SK-N-MC (cell line): Measurements from ENCODE around the gene EPX.
A peak's percentile ranks its signal among the peaks of the same experiment; 100 is the strongest.

ENCODE experiments used
- DNase-seq: peaks from one replicate; pipeline ENCODE4 v3.0.0-alpha.2; 2011; ENCODE audit warnings: low read depth, low spot score
- H3K27ac ChIP-seq: fragments of 200-600 bp; sonication (generic); 2 replicates; pipeline ENCODE4 v1.5.1; 2016; ENCODE audit warnings: mixed run types
- H3K36me3 ChIP-seq: fragments of 200-600 bp; sonication (generic); 2 replicates; pipeline ENCODE4 v1.6.1; 2017; ENCODE audit warnings: antibody characterized with exemption, low read length, mixed read lengths; ENCODE audit not compliant: insufficient read depth
- H3K4me3 ChIP-seq: fragments of 200-600 bp; sonication (generic); 2 replicates; pipeline ENCODE4 v1.5.1; 2016
- H3K9ac ChIP-seq: fragments of 200-600 bp; sonication (generic); 2 replicates; pipeline ENCODE4 v1.8.0; 2017; ENCODE audit warnings: mixed run types, mixed read lengths; ENCODE audit not compliant: insufficient read length
- H3K9me3 ChIP-seq: fragments of 200-600 bp; sonication (generic); 2 replicates; pipeline ENCODE4 v1.6.1; 2017; ENCODE audit warnings: low read depth, mild to moderate bottlenecking, antibody characterized with exemption, low read length, moderate library complexity, mixed read lengths
- EZH2 ChIP-seq: fragments of 200-600 bp; sonication (generic); IDR thresholded peaks from one replicate; pipeline ENCODE4 v1.6.1; 2017; ENCODE audit warnings: antibody characterized with exemption
- FOXP2 ChIP-seq: optimal IDR thresholded peaks from 2 replicates; pipeline ENCODE3; 2011; ENCODE audit warnings: mild to moderate bottlenecking, moderate library complexity; ENCODE audit not compliant: insufficient read depth; ENCODE audit errors: extremely low read length, control extremely low read depth
- POLR2AphosphoS5 ChIP-seq: IDR thresholded peaks from 2 replicates; pipeline ENCODE4 v1.6.1; 2012; ENCODE audit warnings: mild to moderate bottlenecking, low read depth, low read length, borderline replicate concordance

The EPX gene

DNA sequence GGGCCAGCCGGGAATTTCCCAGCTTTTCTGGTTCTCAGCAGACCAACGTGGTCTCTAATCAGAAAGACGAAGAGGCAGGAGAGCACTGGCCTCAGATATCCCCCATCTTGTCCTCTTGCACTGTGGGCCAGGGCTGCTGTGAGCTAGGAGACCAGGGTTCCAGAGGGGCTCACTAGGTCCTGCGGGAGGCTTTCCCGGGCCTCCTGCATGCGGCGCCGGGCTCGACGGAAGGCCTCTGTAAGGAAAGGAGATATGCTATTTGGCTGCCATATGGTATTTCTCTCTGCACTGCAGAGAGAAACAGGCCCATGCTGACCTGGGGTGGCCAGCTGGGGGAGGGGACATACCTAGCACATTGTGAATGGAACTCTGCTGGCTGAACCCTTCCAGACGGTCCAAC lies 13.4 kb downstream of the EPX start:
- Histone ChIP-seq H3K27ac (no peak overlapping the region), H3K36me3 (peaks cover 3% of the 10 kb centered on the region; the same call in 1 of the 2 replicates), H3K9me3 (no peaks in the 10 kb centered on the region), H3K9ac (no peak overlapping the region), H3K4me3 (no peak overlapping the region)
- DNase-seq: no peak
- TF ChIP-seq FOXP2 (no peak), POLR2AphosphoS5 (no peak), EZH2 (no peak)

DNA sequence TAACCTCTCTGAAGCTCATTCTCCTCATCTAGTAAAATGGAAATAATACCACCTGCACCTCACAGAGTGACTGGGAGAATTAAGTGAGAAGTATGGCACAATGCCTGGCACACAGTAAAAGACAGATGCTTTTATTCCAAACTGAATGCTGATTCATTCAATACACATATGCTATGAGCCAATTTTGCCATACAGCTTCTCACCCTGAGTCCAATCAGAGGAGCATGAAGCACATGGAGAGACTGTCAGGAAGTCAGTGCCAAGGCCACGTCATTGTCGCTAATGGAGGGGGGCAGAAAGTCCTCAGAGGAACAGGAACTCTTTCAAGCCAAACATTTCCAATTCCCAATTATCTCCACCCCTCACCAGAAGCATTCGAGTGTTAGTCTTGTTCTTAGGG lies 14.9 kb downstream of the EPX start:
- Histone ChIP-seq H3K36me3 (peaks cover 3% of the 10 kb centered on the region; the same call in 1 of the 2 replicates), H3K9me3 (no peaks in the 10 kb centered on the region), H3K9ac (no peak overlapping the region), H3K4me3 (no peak overlapping the region), H3K27ac (no peak overlapping the region)
- no peak for TF ChIP-seq EZH2
- no peak for TF ChIP-seq POLR2AphosphoS5
- no peak for TF ChIP-seq FOXP2
- DNase-seq: no peak

DNA sequence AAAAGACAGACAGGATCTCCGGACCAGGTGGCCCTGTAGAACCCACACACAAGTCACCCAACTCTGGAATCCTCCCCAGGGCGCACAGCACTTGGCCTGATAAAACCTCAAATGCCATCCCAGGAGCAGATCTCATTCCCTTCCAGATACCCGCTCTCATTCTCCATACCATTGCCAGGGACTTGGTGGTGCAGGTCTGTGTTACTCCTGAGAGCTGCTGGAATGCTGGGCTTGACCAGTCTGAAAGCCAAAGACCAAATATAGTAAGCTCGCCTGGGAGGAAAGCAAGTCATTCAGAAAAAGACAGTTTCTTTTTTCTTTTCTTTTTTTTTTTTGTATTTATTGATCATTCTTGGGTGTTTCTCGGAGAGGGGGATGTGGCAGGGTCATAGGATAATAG lies 15.8 kb downstream of the EPX start:
- H3K4me3 ChIP-seq: no peak overlapping the region
- peaks cover 3% of the 10 kb centered on the region; the same call in 1 of the 2 replicates for H3K36me3 ChIP-seq
- TF ChIP-seq POLR2AphosphoS5 (no peak), FOXP2 (no peak), EZH2 (no peak)
- no peak overlapping the region for H3K27ac ChIP-seq
- DNase-seq: no peak
- no peak overlapping the region for H3K9ac ChIP-seq
- no peaks in the 10 kb centered on the region for H3K9me3 ChIP-seq

DNA sequence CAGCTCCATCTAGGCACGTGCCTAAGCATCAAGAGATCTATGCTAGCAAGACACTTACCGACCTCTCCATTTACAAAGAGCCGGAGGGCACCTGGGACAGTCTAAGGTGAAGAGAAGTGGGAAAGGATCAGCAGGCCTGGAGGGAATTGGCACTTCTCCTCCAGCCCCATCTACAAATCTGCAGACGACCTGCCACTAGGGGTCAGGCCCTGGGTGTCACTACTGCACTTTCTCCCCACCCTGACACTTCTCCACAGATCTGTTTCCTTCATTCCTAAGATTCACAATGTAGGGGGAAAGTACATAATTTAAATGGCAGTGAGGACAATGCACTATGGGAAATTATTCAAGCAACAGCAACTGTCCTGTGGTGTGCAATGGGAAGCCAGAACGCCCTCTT lies 18.4 kb downstream of the EPX start:
- no peaks in the 10 kb centered on the region for H3K9me3 ChIP-seq
- H3K36me3 ChIP-seq: peaks cover 3% of the 10 kb centered on the region; the same call in 1 of the 2 replicates
- no peak for TF ChIP-seq FOXP2
- TF ChIP-seq EZH2: no peak
- TF ChIP-seq POLR2AphosphoS5: no peak
- H3K4me3 ChIP-seq: no peak overlapping the region
- H3K9ac ChIP-seq: no peak overlapping the region
- H3K27ac ChIP-seq: no peak overlapping the region
- no peak for DNase-seq

DNA sequence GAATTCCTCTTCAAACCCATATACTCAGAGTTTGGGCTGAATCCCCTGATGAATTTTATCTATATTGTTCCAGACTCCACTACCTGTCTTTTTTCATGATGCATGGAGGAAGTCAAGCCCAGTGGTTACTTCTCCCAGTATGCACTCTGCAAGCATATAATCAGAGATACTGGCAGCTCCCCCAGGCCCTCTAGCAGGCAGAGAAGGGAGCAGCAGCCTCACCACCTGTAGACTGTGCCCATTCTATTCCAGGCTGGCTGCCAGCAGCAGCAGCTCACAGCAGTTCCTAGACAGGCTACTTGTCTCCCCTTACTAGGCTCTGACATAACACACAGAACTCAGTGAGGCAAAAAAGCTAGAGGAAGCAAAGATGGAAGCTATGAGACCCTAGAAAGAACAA lies 23.2 kb downstream of the EPX start:
- H3K9me3 ChIP-seq: no peaks in the 10 kb centered on the region
- no peak overlapping the region for H3K9ac ChIP-seq
- no peak overlapping the region for H3K4me3 ChIP-seq
- no peak for TF ChIP-seq EZH2
- TF ChIP-seq FOXP2: no peak
- TF ChIP-seq POLR2AphosphoS5: no peak
- no peak overlapping the region for H3K27ac ChIP-seq
- no peaks in the 10 kb centered on the region; the same call in 1 of the 2 replicates for H3K36me3 ChIP-seq
- DNase-seq: no peak

DNA sequence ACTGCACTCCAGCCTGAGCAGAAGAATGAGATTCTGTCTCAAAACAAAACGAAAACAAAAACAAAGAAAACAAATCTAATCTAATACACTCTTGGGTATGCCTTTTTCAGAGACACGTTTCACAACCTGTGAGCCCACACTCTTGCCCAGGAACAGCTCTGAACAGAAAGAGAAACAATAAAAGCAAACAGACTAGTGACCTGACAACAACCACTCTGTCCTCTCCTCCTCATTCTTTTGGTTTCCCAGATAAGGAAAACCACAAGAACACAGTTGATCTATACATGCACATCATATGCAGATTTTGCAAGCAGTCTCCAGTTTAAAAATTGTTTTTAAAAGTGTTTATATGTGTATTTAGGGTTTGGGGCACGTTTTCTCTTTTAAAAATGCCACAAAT lies 25.2 kb downstream of the EPX start:
- Histone ChIP-seq H3K36me3 (no peaks in the 10 kb centered on the region), H3K4me3 (no peak overlapping the region), H3K27ac (no peak overlapping the region), H3K9ac (no peak overlapping the region), H3K9me3 (no peaks in the 10 kb centered on the region)
- DNase-seq: no peak
- TF ChIP-seq EZH2 (no peak), FOXP2 (no peak), POLR2AphosphoS5 (no peak)

DNA sequence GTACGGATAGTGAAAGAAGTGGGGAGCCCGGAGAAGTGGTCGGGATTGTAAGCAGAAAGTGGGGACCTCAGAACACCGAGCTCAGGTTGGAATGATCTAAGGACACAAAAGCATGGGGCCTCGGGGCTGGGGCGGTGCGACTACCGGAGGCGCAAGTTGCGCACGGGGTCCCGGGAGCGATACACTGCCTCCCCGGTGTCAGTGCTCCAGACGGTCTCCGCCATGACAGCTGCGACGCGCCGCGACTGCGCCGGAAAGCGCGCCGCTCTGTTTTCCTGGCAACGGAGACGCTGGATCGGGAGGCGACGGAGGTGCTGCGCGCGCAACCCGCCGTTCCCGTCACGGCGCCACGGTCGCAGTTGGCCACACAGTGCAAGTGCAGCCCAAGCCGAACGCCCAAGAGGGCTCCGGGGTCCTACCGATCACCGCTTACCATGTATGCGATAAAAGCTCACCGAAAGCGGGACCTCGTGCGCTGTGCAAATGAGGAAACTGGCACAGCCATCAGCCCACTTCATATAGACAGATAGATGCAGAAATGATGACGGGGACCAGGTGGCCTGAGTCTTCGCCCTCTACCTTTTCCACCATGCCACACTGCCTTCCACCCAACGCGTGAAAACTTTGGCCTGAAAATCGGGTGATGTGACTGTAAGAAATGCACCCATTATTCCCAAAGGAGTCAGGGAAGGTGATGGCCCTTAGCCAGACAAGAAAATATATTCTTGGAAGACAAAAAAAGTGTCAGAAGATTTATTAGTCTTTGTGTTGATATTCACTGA lies 26.7 kb downstream of the EPX start, which contains the start of gene MKS1:
MKS1 (minus strand) TSS at position 249 of the 782 bp plus-strand sequence; CDS start at position 224, 25 bp downstream.
- Histone ChIP-seq H3K9ac (peak within 1 kb of the TSS; percentile 82), H3K4me3 (peak within 1 kb of the TSS; percentile 84), H3K27ac (peak within 1 kb of the TSS; percentile 10; the same call in 1 of the 2 replicates), H3K36me3 (no peaks in the 10 kb centered on the region), H3K9me3 (no peaks in the 10 kb centered on the region)
- peak; percentile 53 for TF ChIP-seq FOXP2
- peak; percentile 87 for TF ChIP-seq POLR2AphosphoS5
- no peak for TF ChIP-seq EZH2
- DNase-seq: peak; percentile 45

DNA sequence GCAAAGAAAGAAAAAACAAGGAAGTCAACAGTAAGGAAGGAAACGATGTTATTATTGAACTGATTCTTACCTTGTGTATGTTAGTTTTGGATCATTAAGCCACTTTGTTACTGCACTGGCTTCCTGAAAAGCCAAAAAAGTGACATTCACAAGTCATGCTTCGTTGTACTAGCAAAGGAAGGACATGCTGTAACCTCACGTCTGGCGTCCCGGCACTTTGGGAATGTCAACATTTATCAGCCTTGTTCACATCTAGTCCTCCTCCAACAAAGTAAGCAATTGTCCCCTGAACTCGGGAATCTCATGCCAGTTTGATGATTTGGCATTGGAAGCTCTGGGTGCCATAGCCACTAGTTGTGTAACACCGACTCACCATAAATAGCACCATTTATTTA lies 27.3 kb downstream of the EPX start:
- Histone ChIP-seq H3K9me3 (no peaks in the 10 kb centered on the region), H3K9ac (peak overlapping the region; percentile 69), H3K4me3 (peak overlapping the region; percentile 84), H3K27ac (no peak overlapping the region), H3K36me3 (no peaks in the 10 kb centered on the region)
- DNase-seq: no peak
- TF ChIP-seq EZH2 (no peak), POLR2AphosphoS5 (no peak), FOXP2 (no peak)
